Measurements from ENCODE around the gene MOB1A.
A peak's percentile ranks its signal among the peaks of the same experiment; 100 is the strongest.

The MOB1A gene

GRCh38 chr2:74178211-74179062 is at the start of gene MOB1A:
MOB1A (minus strand) TSS chr2:74178879; CDS start chr2:74178674, 205 bp downstream.
- peak; percentile 94 for DNase-seq (ENCODE audit: low spot score)
- no peak for TF ChIP-seq CTCF (IDR thresholded peaks at IDR 0.05; ENCODE audit: extremely low read depth, missing control alignments)

- TF ChIP-seq CTCF (IDR thresholded peaks at IDR 0.05; ENCODE audit: extremely low read depth, missing control alignments): no peak
- DNase-seq (ENCODE audit: low spot score): no peak
These were observed 49.0 kb upstream of the MOB1A start for GRCh38 chr2:74227646-74228045.

- DNase-seq (ENCODE audit: low spot score): no peak
- TF ChIP-seq CTCF (IDR thresholded peaks at IDR 0.05; ENCODE audit: extremely low read depth, missing control alignments): no peak
These were observed 48.1 kb upstream of the MOB1A start for GRCh38 chr2:74226648-74227213.

- no peak for TF ChIP-seq CTCF (IDR thresholded peaks at IDR 0.05; ENCODE audit: extremely low read depth, missing control alignments)
- DNase-seq (ENCODE audit: low spot score): no peak
These were observed 47.2 kb upstream of the MOB1A start for GRCh38 chr2:74225698-74226459.

- no peak for DNase-seq (ENCODE audit: low spot score)
- no peak for TF ChIP-seq CTCF (IDR thresholded peaks at IDR 0.05; ENCODE audit: extremely low read depth, missing control alignments)
These were observed 45.5 kb upstream of the MOB1A start for GRCh38 chr2:74223941-74224770.

GRCh38 chr2:74222300-74222650 is 43.6 kb upstream of the MOB1A start:
- DNase-seq (ENCODE audit: low spot score): no peak
- TF ChIP-seq CTCF (IDR thresholded peaks at IDR 0.05; ENCODE audit: extremely low read depth, missing control alignments): no peak

Measured in GM20000 (cell line).